Measurements from ENCODE around the gene OR8B8.

DNA sequence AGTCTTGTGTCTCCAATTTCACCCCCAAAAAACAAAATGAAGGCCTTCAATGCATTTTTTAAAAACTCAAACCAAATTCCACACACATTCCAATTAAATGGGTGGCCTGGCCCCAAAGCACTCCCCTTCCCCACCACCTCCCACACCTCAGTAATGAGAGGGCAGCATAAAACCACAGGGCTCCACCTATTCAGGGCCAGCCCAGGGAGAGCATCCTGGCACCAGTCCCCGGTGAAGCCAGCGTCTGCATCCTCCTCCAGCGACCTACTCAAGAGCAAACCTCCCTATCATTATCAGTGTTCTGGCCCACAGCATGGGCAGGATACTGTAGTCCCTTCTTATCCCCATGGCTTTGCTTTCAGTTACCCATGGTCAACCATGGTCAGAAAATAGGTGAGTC, 17.8 kb upstream of the OR8B8 start:
- TF ChIP-seq, protein P1, sequence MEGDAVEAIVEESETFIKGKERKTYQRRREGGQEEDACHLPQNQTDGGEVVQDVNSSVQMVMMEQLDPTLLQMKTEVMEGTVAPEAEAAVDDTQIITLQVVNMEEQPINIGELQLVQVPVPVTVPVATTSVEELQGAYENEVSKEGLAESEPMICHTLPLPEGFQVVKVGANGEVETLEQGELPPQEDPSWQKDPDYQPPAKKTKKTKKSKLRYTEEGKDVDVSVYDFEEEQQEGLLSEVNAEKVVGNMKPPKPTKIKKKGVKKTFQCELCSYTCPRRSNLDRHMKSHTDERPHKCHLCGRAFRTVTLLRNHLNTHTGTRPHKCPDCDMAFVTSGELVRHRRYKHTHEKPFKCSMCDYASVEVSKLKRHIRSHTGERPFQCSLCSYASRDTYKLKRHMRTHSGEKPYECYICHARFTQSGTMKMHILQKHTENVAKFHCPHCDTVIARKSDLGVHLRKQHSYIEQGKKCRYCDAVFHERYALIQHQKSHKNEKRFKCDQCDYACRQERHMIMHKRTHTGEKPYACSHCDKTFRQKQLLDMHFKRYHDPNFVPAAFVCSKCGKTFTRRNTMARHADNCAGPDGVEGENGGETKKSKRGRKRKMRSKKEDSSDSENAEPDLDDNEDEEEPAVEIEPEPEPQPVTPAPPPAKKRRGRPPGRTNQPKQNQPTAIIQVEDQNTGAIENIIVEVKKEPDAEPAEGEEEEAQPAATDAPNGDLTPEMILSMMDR (IDR thresholded peaks at IDR 0.05; ENCODE audit: low read depth, low read length) = no peak
- no peak for TF ChIP-seq EZH2phosphoT487 (IDR thresholded peaks at IDR 0.05; ENCODE audit: low read depth)
